SK-N-SH (cell line): ENCODE data around the gene PRELID3B. TPM values are rescaled to one million over a fixed set of nuclear protein-coding genes. Genes with fewer than 3 reads are reported as not detected.

Experiments
- CTCF ChIA-PET: fragments of 300-600, 350-600 bp; formaldehyde crosslinking; extraction: SDS; loops from one replicate; lab custom pipeline; 2021; lab: Yijun Ruan, JAX
- POLR2A ChIA-PET: fragments of 350-600 bp; sonication (Branson Sonifier 250); formaldehyde crosslinking; extraction: SDS; loops from one replicate; lab custom pipeline; 2020; ENCODE audit warnings: antibody characterized with exemption, inconsistent platforms; lab: Yijun Ruan, JAX
- DNase-seq: peaks from one replicate; pipeline ENCODE4 v3.0.0; 2012
- H2AFZ ChIP-seq: fragments of 200-600 bp; sonication (generic); 2 replicates; pipeline ENCODE4 v1.8.1; 2016; ENCODE audit warnings: antibody characterized with exemption, mild to moderate bottlenecking, low read depth
- H3F3A ChIP-seq: fragments of 200-600 bp; sonication (generic); replicated peaks from 2 replicates; pipeline ENCODE3; 2016; ENCODE audit warnings: antibody characterized with exemption, mild to moderate bottlenecking; ENCODE audit not compliant: insufficient read depth
- H3K27ac ChIP-seq, 2 experiments: fragments of 200-500 bp in 1 of 2; fragments of 200-600 bp in 1 of 2; sonication (Bioruptor generic) in 1 of 2; sonication (generic), shearing (Covaris generic) in 1 of 2; 2 replicates each; pipeline versions ENCODE4 v1.5.1 to v1.6.1; 2014 to 2016; ENCODE audit warnings: low read depth in 2 of 2, inconsistent platforms in 1 of 2, low read length in 1 of 2, mild to moderate bottlenecking in 1 of 2, mixed read lengths in 1 of 2
- H3K27me3 ChIP-seq: fragments of 200-600 bp; sonication (generic), shearing (Covaris generic); 2 replicates; pipeline ENCODE4 v1.6.1; 2016; ENCODE audit warnings: mixed run types; ENCODE audit not compliant: insufficient read depth
- H3K36me3 ChIP-seq, 2 experiments: fragments of 200-500 bp in 1 of 2; fragments of 200-600 bp in 1 of 2; sonication (Bioruptor generic) in 1 of 2; sonication (generic) in 1 of 2; replicated peaks in 1 of 2; 2 replicates each; pipeline versions ENCODE3 to v1.5.1; 2014 to 2016; ENCODE audit warnings: low read length in 1 of 2, mild to moderate bottlenecking in 1 of 2; ENCODE audit not compliant: insufficient read depth in 2 of 2, control insufficient read depth in 1 of 2
- H3K4me1 ChIP-seq, 2 experiments: fragments of 200-500 bp in 1 of 2; fragments of 200-600 bp in 1 of 2; sonication (Bioruptor generic) in 1 of 2; sonication (generic), shearing (Covaris generic) in 1 of 2; 2 replicates each; pipeline versions ENCODE4 v1.5.1 to v1.6.1; 2014 to 2016; ENCODE audit warnings: low read depth in 1 of 2, low read length in 1 of 2, mixed run types in 1 of 2; ENCODE audit not compliant: insufficient read depth in 2 of 2, control insufficient read depth in 1 of 2
- H3K4me2 ChIP-seq: fragments of 200-600 bp; sonication (generic), shearing (Covaris generic); 2 replicates; pipeline ENCODE4 v1.6.1; 2017; ENCODE audit warnings: mixed run types
- H3K4me3 ChIP-seq, 2 experiments: fragments of 200-500 bp in 1 of 2; fragments of 200-600 bp in 1 of 2; sonication (Bioruptor generic) in 1 of 2; sonication (generic), shearing (Covaris generic) in 1 of 2; 2 replicates each; pipeline versions ENCODE4 v1.5.1 to v1.8.1; 2014 to 2016; ENCODE audit warnings: low read depth in 2 of 2, inconsistent platforms in 1 of 2, low read length in 1 of 2, mild to moderate bottlenecking in 1 of 2, mixed read lengths in 1 of 2, moderate library complexity in 1 of 2
- H3K79me2 ChIP-seq: fragments of 200-600 bp; sonication (generic); 2 replicates; pipeline ENCODE4 v1.8.1; 2017; ENCODE audit warnings: mild to moderate bottlenecking; ENCODE audit not compliant: insufficient read depth
- H3K9ac ChIP-seq: fragments of 200-600 bp; sonication (generic); 2 replicates; pipeline ENCODE4 v1.6.1; 2017; ENCODE audit warnings: mixed run types
- H3K9me2 ChIP-seq: fragments of 200-600 bp; sonication (generic); 2 replicates; pipeline ENCODE4 v1.6.1; 2017; ENCODE audit warnings: mixed run types
- H3K9me3 ChIP-seq: fragments of 200-600 bp; sonication (generic); 2 replicates; pipeline ENCODE4 v1.6.1; 2017; ENCODE audit warnings: mixed run types, mild to moderate bottlenecking, moderate library complexity
- H4K20me1 ChIP-seq: fragments of 200-600 bp; sonication (generic); 2 replicates; pipeline ENCODE4 v1.6.1; 2017; ENCODE audit warnings: mild to moderate bottlenecking, mixed run types; ENCODE audit not compliant: insufficient read depth
- EP300 ChIP-seq, 2 experiments: IDR thresholded peaks; 2 replicates each; pipeline versions ENCODE4 v1.4.0 to v1.6.1; 2012; ENCODE audit warnings: borderline replicate concordance in 1 of 2, low read depth in 1 of 2, low read length in 1 of 2
- POLR2AphosphoS5 ChIP-seq: IDR thresholded peaks from 2 replicates; pipeline ENCODE4 v1.6.1; 2012; ENCODE audit warnings: low read depth, low read length
- RFX5 ChIP-seq: IDR thresholded peaks from 2 replicates; pipeline ENCODE4 v1.6.1; 2012; ENCODE audit warnings: mild to moderate bottlenecking, improper control_type of control experiment, low read length
- RXRA ChIP-seq: IDR thresholded peaks from 2 replicates; pipeline ENCODE4 v1.4.0; 2012; ENCODE audit warnings: low read depth, mild to moderate bottlenecking, borderline replicate concordance
- SIN3A ChIP-seq: IDR thresholded peaks from 2 replicates; pipeline ENCODE4 v1.6.1; 2012; ENCODE audit warnings: low read depth, mild to moderate bottlenecking, low read length, moderate library complexity, borderline replicate concordance
- SMC3 ChIP-seq: IDR thresholded peaks from 2 replicates; pipeline ENCODE4 v1.6.1; 2012; ENCODE audit warnings: low read depth, low read length, improper control_type of control experiment
- TEAD4 ChIP-seq: IDR thresholded peaks from 2 replicates; pipeline ENCODE4 v1.4.0; 2012; ENCODE audit warnings: mild to moderate bottlenecking, borderline replicate concordance; ENCODE audit not compliant: insufficient read depth
- WGBS: methylation state at CpG from one replicate; pipeline ENCODE4 v1.1.6; 2017; ENCODE audit warnings: low lambda C conversion rate; 5-methylcytosine and 5-hydroxymethylcytosine counted together
- polyA plus RNA-seq, 3 experiments: library from polyadenylated mRNA; depleted of rRNA; stranded (reverse); fragments of >200 nt; gene quantifications; 2 replicates each; pipeline ENCODE4 v1.2.3, GENCODE V29; 2012
- TF ChIP-seq, protein P1 (sequence below): IDR thresholded peaks from 2 replicates; pipeline ENCODE4 v1.6.1; 2012; ENCODE audit warnings: mild to moderate bottlenecking, low read depth, low read length, moderate library complexity
- TF ChIP-seq, protein P2 (sequence below): IDR thresholded peaks from 2 replicates; pipeline ENCODE4; 2012
- TF ChIP-seq, protein P3 (sequence below): fragments of 150-350 bp; IDR thresholded peaks from 2 replicates; pipeline ENCODE4 v1.6.1; 2016; ENCODE audit warnings: mild to moderate bottlenecking, low read depth, low read length

Gene PRELID3B
- polyA plus RNA-seq, 1 of the 3 experiments (the other 2 are of a cell fraction), result 20.9 TPM

DNA sequence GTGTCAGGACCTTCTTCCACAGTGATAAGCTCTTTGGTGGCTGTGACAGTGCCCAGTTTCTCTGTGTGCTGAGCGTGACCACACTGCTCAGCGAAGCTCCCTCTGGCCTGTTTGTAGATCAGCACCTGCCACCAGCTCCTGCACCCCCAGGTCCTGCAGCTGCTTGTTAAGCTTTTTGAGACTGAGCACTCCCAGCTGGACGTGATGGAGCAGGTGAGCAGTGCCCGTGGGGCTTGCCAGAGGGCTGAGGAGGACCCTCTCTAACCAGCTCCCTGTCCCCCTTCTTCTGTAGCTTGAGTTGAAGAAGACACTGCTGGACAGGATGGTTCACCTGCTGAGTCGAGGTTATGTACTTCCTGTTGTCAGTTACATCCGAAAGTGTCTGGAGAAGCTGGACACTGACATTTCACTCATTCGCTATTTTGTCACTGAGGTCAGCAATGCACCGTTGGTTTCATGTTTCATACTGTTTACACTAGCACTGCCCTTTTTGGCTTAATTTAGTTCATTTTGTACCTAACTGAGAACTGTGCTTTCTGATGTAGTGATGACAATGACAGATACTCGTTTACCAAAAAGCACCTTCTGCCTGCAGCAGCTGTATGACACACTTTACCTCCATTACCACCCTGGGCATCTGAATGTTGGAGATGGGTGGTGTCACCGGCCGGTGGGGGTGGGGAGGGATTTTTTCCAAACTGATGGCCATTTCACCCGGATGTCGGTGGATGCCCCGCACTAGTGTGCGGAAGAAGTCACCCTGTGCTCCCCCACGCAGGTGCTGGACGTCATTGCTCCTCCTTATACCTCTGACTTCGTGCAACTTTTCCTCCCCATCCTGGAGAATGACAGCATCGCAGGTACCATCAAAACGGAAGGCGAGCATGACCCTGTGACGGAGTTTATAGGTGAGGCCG is 49.0 kb downstream of the PRELID3B start:
- DNase-seq, result no peak
- H3K27ac ChIP-seq, result no peak overlapping the region; a peak in 1 of 4 replicates
- H3K9me2 ChIP-seq, result no peaks in the 10 kb centered on the region
- TF ChIP-seq POLR2AphosphoS5 (no peak), TEAD4 (no peak), SIN3A (no peak), EP300 (IDR thresholded peaks at IDR 0.05; ENCODE audit: borderline replicate concordance in 1 of 2, low read depth in 1 of 2, low read length in 1 of 2) (no peak), SMC3 (no peak), RXRA (no peak), RFX5 (no peak)
- TF ChIP-seq, protein P1, sequence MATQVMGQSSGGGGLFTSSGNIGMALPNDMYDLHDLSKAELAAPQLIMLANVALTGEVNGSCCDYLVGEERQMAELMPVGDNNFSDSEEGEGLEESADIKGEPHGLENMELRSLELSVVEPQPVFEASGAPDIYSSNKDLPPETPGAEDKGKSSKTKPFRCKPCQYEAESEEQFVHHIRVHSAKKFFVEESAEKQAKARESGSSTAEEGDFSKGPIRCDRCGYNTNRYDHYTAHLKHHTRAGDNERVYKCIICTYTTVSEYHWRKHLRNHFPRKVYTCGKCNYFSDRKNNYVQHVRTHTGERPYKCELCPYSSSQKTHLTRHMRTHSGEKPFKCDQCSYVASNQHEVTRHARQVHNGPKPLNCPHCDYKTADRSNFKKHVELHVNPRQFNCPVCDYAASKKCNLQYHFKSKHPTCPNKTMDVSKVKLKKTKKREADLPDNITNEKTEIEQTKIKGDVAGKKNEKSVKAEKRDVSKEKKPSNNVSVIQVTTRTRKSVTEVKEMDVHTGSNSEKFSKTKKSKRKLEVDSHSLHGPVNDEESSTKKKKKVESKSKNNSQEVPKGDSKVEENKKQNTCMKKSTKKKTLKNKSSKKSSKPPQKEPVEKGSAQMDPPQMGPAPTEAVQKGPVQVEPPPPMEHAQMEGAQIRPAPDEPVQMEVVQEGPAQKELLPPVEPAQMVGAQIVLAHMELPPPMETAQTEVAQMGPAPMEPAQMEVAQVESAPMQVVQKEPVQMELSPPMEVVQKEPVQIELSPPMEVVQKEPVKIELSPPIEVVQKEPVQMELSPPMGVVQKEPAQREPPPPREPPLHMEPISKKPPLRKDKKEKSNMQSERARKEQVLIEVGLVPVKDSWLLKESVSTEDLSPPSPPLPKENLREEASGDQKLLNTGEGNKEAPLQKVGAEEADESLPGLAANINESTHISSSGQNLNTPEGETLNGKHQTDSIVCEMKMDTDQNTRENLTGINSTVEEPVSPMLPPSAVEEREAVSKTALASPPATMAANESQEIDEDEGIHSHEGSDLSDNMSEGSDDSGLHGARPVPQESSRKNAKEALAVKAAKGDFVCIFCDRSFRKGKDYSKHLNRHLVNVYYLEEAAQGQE, result no peak
- TF ChIP-seq, protein P2, sequence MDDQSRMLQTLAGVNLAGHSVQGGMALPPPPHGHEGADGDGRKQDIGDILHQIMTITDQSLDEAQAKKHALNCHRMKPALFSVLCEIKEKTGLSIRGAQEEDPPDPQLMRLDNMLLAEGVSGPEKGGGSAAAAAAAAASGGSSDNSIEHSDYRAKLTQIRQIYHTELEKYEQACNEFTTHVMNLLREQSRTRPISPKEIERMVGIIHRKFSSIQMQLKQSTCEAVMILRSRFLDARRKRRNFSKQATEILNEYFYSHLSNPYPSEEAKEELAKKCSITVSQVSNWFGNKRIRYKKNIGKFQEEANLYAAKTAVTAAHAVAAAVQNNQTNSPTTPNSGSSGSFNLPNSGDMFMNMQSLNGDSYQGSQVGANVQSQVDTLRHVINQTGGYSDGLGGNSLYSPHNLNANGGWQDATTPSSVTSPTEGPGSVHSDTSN, result no peak
- TF ChIP-seq, protein P3, sequence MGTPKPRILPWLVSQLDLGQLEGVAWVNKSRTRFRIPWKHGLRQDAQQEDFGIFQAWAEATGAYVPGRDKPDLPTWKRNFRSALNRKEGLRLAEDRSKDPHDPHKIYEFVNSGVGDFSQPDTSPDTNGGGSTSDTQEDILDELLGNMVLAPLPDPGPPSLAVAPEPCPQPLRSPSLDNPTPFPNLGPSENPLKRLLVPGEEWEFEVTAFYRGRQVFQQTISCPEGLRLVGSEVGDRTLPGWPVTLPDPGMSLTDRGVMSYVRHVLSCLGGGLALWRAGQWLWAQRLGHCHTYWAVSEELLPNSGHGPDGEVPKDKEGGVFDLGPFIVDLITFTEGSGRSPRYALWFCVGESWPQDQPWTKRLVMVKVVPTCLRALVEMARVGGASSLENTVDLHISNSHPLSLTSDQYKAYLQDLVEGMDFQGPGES, result no peak
- H4K20me1 ChIP-seq, result no peaks in the 10 kb centered on the region
- no peaks in the 10 kb centered on the region for H3F3A ChIP-seq
- CTCF ChIA-PET, result interaction anchor here (1.1 to 1.2 kb wide), 2 partner anchors 230 to 462 kb away, joined by 3 read pairs; no protein-coding TSS in a partner anchor
- no peaks in the 10 kb centered on the region for H3K27me3 ChIP-seq
- no peak overlapping the region for H3K4me2 ChIP-seq
- no peak overlapping the region for H3K4me3 ChIP-seq
- H3K9me3 ChIP-seq, result no peaks in the 10 kb centered on the region
- H3K79me2 ChIP-seq, result peaks cover 2% of the 10 kb centered on the region; the same call in 1 of the 2 replicates
- H2AFZ ChIP-seq, result no peak overlapping the region
- 97% methylated on average over 21 of the region's 23 CpGs for WGBS
- peaks cover 0 to 6% of the 10 kb centered on the region in 2 experiments; a peak in 1 of 4 replicates for H3K4me1 ChIP-seq
- peaks cover 44 to 64% of the 10 kb centered on the region in 2 experiments for H3K36me3 ChIP-seq
- H3K9ac ChIP-seq, result no peak overlapping the region
- POLR2A ChIA-PET, result interaction anchor here (0.6 to 1.3 kb wide), 2 partner anchors 13 to 38 kb away, joined by 3 to 4 read pairs; partner anchors contain the start of genes ATP5F1E and NELFCD
